ENCODE measurements around the gene MSN. TPM values are rescaled to one million over a fixed set of nuclear protein-coding genes. Genes with fewer than 3 reads are reported as not detected.
"Not testable (repeated sequence)": the region's sequence is repeated elsewhere in the genome, so short reads cannot be mapped to it uniquely, and the experiment has no call there.

Gene MSN
- 325 TPM for total RNA-seq

DNA sequence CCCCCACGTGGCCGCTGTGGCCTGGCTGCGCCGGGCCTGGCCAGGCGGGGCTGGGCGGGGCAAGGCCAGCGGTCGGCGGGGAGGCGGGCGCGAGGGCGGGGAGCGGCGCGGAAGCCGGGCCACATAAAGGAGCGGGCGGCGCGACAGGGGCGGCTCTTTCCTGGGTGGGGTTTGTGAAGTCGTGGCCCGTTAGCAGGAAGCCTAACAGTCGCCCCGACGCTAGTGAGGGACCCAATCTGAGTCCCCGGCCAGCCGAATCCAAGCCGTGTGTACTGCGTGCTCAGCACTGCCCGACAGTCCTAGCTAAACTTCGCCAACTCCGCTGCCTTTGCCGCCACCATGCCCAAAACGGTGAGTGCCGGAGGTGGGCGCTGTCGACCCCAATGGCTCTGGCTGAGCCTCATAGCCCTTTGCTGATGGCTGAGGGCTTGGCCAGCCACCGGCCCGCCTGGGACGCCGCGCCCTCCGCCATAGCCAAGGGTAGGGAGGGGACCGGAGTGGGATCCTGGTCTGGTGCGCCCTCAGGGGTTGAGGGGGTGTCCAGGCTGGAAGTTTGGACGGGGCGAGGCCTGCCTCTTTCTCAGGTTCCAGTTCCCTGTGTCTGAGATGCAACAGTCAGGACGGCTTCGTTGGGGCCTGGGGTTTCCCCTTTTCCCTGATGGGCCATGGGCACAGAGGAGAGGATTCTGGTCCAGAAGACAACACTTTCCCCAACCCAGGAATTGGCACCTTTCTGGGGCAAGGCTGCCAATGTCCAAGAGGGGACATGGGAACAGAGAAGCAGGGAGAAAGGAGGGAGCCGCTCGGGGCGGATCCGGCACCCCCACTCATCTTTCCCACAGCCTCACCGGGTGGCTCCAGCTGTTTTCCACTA, at the start of gene MSN:
TSS of gene MSN (plus strand) at position 152 of the 874 bp plus-strand sequence. CDS start at position 340, 188 bp downstream.
- DNase-seq (ENCODE audit: low spot score) (peak; percentile 87), ATAC-seq (peak; percentile 91)
- intact Hi-C loops (cut with DNase I): no loop called here

DNA sequence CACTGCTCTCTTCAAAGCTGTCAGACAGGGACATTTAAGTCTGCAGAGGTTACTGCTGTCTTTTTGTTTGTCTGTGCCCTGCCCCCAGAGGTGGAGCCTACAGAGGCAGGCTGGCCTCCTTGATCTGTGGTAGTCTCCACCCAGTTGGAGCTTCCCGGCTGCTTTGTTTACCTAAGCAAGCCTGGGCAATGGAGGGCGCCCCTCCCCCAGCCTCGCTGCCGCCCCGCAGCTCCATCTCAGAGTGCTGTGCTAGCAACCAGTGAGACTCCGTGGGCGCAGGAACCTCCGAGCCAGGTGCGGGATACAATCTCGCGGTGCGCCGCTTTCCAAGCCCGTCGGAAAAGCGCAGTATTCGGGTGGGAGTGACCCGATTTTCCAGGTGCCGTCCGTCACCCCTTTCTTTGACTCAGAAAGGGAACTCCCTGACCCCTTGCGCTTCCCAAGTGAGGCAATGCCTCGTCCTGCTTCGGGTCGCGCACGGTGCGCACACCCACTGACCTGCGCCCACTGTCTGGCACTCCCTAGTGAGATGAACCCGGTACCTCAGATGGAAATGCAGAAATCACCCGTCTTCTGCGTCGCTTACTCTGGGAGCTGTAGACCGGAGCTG, 47.3 kb upstream of the MSN start:
- ATAC-seq; intact Hi-C loops (cut with DNase I); DNase-seq (ENCODE audit: low spot score): not testable (repeated sequence)

DNA sequence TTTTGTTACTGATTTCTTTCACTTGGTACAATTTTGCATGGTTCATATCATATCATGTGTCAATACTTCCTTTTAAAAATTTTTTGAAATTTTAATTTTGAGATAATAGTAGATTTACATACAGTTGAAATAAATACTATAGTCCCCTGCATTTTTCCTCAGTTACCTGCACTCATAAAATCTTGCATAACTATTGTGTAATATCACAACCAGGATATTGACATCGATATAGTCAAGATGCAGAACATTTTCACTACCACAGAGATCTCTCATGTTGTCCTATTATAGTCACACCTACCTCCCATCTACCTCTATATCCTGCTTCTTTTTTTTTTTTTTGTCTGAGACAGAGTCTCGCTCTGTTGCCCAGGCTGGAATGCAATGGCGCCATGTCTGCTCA, 36.7 kb upstream of the MSN start:
- intact Hi-C loops (cut with DNase I): no loop called here
- ATAC-seq (no peak), DNase-seq (ENCODE audit: low spot score) (no peak)

DNA sequence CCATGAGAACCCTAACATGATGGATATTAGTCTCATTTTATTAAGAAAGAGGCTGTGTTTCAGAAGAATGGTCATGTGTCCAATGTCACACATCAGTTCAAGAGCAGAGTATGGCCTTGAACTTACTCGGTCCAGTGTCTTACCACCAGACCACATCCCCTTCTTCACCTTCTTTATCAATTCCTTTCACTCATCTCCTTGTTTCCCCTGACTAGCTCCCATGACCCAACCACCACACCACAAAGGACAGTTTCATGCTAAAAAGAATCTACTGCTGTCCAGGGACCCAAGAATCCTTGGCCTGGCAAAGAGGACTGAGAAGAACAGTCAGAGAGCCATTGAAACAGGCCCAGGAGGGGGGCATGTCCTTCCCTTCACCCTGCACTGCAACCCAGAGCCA, 33.6 kb upstream of the MSN start:
- no peak for ATAC-seq
- DNase-seq (ENCODE audit: low spot score): no peak
- intact Hi-C loops (cut with DNase I): no loop called here

DNA sequence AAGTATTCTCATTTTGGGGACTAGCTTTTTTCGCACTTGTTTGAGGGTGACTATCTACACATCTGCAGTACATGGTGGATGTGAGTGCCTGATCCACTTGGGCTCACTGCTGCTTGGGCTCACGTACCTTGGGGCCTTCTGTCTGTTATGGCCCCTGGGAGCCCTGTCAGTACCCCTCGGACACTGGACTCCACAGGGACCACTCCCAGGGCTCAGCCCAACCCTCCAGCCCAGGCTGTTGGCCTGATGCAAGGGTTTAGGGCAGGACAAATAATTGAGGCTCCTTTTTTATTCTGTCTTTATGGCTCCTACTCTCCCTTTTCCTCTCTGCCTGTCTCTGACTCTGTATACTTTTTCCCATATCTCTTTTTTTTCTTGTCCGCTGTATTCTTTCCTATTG, 32.7 kb upstream of the MSN start:
- intact Hi-C loops (cut with DNase I): no loop called here
- ATAC-seq (peak; percentile 35), DNase-seq (ENCODE audit: low spot score) (no peak)

DNA sequence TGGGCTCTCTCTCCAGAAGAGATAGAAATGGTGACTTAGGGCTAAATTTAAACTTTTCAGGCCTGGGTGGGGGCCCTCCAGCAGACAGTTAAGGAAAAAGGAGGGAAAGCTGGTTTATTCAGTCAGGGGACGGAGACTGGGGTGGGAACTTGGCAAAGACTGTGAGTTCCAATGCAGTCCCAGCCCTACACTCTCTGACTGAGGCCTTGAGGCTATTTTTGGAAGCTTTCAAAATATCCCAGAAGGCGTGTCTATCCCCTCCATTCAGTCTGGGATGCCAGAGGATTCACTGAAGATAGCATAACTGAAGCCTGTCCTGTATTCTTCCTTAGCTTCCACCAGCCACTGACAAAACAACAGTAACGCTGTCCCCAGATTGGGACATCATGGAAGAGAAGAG, 32.1 kb upstream of the MSN start:
- no peak for DNase-seq (ENCODE audit: low spot score)
- peak; percentile 96 for ATAC-seq
- intact Hi-C loops (cut with DNase I): no loop called here

DNA sequence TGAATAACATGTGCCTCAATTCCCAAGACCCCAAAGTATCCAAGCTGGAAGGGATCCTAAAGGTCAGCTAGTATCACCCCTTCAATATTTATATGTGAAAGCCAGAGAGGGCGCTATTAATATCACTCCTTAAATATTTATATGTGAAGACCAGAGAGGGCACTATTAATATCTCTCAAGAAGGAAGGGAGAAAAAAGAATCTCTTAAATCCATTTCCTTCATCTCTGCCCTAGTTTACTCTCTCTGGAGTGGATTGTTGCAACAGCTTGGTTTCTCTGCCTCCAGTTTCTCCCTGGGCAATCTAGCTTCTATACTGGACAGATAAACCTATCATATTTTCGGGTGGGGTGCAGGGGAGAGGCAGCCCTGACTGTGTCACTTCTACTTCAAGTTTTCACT, 31.6 kb upstream of the MSN start:
- peak; percentile 57 for ATAC-seq
- intact Hi-C loops (cut with DNase I): no loop called here
- DNase-seq (ENCODE audit: low spot score): no peak

DNA sequence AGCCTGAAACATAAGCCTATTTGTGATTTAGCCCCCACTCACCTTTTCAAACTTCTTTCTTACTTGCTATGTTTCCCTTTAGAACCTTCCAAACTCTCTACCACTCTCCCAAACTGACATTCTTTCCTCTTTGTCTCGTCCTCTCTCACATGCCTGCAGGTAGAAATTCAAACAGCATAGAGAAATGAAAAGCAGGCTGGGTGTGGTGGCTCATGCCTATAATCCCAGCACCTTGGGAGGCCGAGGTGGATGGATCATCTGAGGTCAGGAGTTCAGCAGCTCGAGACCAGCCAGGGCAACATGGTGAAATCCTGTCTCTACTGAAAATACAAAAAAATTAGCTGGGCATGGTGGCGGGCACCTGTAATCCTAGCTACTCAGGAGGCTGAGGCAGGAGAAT, 31.2 kb upstream of the MSN start:
- intact Hi-C loops (cut with DNase I): not testable (repeated sequence)

DNA sequence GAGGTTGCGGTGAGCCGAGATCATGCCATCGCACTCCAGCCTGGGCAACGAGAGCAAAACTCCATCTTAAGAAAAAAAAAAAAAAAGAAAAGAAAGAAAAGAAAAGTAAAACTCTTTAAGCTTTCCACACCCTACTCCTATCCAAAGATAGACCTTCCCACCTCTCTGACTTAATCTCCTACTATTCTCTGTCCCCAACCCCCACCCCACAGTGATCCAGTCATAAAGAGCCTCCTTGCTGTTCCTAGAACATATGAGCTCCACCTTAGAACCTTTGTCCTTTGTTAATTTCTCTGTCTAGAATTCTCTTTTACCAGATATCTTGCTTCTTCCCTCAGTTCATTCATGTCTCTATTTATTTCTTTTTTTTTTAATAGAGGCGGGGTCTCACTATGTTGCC, 30.1 kb upstream of the MSN start:
- ATAC-seq (no peak), DNase-seq (ENCODE audit: low spot score) (no peak)
- intact Hi-C loops (cut with DNase I): no loop called here

More for the DNA sequence above, 31.2 kb upstream of the MSN start:
- DNase-seq (ENCODE audit: low spot score); ATAC-seq: not testable (repeated sequence)

DNA sequence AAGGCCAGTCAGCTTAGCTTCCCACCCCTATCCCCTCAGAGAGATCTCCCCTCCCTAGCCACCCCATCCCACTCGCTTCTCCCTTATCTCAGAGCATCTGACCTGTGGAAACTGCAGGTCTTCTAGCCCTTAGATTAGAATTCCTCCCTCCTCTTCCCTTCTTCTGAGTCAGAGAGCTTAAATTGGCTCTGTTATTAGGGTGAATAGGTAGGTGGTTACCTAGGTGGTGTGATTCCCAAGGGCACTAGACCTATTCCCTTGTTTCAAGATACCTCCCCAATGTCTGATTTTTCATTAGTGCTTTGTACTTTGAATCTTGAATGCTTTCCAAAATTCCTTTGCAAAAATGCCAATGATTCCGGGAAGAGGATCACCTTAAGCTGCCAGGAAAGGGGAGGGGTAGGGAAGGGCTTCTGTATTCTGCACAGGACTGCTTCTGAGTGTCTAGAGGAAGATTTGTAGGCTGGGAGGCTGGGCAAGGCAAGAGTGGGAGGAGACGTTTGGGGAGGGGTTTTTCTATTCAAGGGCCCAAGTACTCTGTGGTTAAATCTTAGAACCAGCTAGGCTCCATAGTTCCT, 24.5 kb upstream of the MSN start:
- DNase-seq (ENCODE audit: low spot score) (no peak), ATAC-seq (peak; percentile 63)
- intact Hi-C loops (cut with DNase I): no loop called here

DNA sequence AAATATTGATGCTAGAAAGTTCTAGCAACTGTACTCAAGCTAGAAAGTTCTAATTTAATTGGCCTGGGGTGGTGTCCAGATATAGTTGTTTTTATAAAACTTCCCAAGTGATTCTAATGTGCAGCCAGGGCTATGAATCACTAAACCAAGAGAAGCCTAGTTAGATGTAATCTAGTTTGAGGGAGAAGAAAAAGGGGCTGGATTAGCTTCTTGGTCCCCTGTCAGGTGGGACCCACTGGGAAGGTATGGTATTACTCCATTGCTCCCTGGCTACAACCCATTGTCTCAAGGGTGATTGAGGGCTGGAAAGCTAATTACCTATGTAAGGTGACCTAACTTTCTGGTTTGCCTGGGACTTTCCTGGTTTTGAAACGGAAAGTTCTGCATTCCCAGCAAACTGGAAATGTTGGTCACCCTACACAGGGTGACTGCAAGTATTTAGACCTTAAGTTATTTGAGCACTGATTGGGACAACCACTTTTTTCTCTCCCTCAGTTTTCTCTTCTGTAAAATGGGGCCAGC, 23.9 kb upstream of the MSN start:
- no peak for DNase-seq (ENCODE audit: low spot score)
- intact Hi-C loops (cut with DNase I): no loop called here
- peak; percentile 66 for ATAC-seq

DNA sequence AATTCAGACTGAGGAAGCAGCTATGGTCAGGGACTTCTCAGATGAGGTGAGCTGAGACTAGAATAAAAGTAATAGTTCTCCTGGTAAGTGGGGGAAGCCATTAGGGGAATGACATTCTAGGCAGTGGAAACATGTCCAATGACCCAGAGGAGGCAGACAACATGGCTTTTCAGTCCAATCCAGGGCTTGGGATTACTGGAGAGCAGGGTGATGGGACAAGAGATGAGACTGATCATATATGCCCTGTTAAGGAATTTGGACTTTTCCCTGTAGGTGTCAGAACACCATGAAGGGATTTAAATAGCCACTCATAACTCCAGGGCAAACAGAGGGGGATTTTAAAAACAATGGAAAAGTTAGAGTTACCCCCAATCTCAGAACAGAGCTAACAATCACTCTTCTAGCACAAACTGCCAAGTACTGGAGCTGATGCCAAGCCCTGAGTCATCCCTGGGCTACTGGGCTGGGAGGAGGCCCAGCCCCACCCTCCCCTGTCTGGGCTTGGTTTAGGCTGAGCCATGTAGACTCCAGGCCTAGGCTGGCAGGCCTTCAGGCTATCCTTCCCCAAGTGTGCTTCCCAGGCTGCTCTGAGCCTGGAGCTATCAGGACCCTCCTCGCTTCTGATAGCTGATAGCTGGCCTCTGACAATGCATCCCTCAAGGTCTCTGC, 22.7 kb upstream of the MSN start:
- ATAC-seq (peak; percentile 98), DNase-seq (ENCODE audit: low spot score) (peak; percentile 89)
- intact Hi-C loops (cut with DNase I): no loop called here

DNA sequence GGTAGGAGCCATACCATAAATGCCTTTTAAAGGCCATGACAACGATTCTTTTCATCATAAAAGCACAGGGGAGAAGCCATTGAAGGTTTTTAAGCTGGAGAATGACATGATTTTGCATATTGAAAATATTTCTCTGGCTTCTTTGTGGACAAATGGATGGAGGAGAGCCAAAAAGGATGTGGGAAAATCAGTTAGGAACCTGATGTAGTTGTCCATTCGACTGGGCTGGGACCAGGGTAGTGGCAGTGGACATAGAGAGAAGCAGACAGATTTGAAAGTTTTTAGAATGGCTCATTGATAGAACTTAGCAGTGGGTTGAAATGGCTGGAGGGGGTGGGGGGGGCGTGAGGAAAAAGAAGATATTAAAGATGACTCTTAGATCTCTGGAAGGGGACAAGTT, 19.7 kb upstream of the MSN start:
- intact Hi-C loops (cut with DNase I): no loop called here
- ATAC-seq (no peak), DNase-seq (ENCODE audit: low spot score) (no peak)

DNA sequence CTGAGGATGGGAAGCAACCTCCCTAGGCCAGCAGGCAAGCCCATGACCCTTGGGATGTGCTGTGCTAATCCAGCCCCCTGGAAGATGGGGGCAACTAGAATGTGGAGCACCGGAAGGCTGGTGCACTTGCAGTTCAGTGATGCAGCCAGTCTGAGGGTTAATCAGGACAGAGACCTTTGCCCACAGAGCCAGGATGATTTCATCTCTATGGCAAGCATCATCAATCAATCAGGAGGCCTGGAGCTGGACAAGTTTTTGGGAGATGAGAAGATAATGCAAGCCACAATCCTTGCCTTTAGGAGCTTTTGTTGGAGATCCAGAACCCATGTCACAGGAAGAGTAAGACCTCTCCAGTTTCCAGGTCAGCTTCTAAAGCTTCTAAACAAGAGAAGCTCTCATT, 15.4 kb upstream of the MSN start:
- ATAC-seq (no peak), DNase-seq (ENCODE audit: low spot score) (no peak)
- intact Hi-C loops (cut with DNase I): no loop called here

DNA sequence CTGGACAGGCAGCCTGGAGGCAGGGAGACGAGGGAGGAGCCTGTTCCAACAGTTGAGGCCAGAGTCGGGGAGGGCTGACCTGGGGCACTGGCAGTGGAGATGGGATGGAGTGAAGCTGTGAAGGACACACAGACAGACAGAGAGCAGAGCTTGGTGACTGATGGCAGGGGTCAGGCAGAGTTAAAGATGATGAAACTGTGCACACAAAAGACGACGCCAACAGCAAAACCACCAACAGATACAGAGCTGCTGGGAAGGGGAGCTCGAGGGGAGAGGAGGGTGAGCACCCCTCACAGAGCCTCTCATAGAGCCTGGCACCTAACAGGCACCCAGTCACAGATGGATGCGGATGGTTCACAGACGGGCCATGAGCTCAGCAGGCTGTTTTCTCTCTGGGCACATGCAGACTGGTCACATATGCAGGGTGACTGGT, 10.4 kb upstream of the MSN start:
- intact Hi-C loops (cut with DNase I); DNase-seq (ENCODE audit: low spot score): not testable (repeated sequence)
- ATAC-seq: peak; percentile 39

DNA sequence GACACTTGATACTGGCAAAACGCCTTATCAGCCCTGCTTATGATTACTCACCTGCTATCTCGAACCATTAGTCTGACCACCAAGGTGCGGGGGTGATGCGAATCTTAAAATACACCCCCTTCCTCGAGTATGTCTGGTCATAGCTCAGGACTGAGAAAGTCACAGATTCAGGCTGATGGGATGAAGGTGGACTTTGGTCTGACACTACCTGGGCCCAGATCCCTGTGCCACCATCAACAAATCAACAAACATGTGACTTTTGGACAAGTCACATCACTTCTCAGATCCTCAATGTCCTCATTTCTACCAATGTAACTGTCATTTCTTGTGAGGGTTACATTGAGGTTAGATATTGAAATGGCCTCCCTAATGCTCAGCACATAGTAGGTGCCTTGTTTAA, 9.8 kb upstream of the MSN start:
- intact Hi-C loops (cut with DNase I): no loop called here
- ATAC-seq (no peak), DNase-seq (ENCODE audit: low spot score) (no peak)

DNA sequence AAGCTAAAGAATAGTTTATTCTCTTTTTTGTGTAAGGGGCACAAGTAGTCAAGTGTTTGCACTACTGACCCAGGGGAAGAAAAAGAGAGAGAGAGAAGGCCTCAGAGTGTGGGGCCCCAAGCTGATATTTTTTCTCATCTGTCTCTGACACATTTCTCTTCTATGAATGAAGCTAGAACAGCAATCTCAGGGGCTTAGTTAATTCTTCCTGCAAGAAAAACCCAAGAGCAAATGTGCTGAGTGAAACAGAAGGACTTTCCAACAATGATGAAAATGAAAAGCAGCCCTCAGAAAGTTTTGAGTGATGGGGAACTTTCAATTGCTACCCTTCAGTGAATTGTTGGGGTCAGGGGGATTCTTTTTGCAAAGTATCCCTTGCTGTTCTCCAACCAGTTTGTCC, 9.2 kb upstream of the MSN start:
- ATAC-seq (no peak), DNase-seq (ENCODE audit: low spot score) (no peak)
- intact Hi-C loops (cut with DNase I): no loop called here

DNA sequence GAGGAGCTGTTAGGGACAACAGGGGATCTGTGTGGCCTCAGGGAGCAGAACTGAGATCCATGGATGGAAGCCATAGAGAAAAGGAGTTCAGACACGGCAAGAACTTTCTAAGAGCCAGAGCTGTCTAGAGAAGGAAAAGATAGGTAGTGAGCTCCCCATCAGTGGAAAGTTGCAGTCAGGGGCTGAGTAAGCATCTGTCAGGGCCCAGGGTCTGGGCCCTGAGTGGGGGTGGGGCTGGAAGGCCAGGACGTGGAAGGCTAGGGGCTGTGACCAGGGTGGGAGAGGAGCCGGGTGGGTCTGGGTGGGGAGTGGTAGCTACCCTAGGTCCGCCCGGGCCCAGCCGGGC, 324 bp upstream of the MSN start:
- no peak for DNase-seq (ENCODE audit: low spot score)
- intact Hi-C loops (cut with DNase I): no loop called here
- ATAC-seq: no peak

Measured in sciatic nerve (tissue), 2 donors.